Kidney glomerular epithelial cell (primary cell): ENCODE data around the gene SPATC1L.
"Not testable (repeated sequence)": the region's sequence is repeated elsewhere in the genome, so short reads cannot be mapped to it uniquely, and the experiment has no call there.

Experiments used
- DNase-seq: peaks from one replicate; lab custom pipeline; 2025; lab: John Stamatoyannopoulos, UW

SPATC1L gene

DNA sequence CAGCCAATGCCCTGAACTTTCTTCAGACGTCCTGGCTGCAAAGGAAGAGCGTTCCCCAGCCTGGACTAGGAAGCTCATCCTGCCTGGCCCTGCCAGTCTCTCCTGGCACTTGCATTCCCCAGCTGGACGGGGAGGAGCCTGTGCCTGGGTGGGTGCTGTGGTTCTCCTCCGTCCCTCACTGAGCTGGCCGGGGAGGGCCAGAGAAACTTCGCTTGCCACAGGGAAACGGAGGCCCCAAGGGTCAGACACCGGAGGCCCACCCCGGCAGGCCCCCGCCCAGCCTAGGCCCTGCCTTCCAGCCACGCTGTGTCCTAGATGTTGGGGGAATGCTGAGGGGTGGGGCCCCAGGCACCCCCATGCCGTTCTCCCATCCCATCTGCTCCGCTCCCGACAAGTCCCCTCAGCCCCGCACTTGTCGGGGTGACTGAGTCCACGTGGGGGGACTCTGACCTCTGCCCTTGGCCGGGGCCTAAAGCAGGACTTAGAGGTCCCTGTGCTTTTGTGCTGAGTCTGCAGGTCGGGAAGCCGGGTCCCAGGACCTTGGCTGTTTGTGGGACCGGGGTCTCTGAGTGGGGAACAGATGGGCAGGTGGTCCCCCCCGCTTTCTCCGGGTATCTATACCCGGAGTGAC, 33.7 kb downstream of the SPATC1L start:
- DNase-seq, result no peak

DNA sequence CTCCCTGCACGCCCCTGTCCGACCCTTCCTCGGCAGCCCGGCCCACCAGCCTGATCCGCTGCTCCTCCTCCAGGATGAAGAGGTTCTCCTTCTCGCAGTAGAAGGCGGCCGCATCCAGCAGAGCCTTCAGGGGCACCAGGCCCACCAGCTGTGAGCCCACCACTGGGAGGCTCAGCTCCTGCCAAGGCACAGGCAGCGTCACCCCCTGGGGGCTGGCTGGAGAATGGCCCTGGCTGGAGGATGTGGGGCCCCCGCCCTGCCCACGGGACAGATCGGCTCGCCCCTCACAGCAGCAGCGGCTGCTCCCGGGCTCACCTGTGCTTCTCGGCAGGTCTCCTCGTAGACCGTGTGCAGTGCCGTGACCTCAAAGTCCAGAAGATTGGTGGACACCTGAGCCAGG, 34.2 kb downstream of the SPATC1L start:
- no peak for DNase-seq

DNA sequence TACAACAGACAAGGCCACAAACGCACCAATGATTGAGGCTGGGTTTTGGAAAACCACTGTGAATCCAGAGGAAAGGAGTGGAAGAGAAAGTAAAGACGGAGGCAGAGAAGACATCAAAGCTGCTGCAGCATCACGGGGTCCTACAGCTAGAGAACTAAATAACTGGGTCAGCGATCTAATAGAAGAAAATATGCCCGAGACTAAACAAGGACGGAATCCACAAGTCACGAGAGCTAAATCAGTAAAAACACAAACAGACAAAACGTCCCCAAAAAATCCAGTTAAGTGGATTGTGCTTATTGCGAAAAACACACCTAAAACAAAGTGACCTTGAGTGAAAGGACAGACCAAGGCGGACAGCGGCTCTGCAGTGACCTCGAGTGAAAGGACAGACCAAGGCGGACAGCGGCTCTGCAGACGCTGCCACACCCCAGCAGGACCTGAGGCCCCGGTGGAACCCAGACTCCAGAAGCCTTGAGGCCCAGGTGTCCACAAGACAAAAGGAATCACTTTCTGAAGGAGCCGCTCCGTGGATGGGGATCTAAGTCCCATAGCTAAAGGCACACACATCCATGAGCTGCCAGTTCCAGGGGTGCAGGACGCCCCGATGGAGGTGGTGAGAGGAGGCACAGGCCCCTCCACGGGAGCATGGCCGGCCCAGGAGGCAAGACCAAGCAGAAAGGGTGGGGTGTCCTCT, 34.9 kb downstream of the SPATC1L start:
- no peak for DNase-seq

DNA sequence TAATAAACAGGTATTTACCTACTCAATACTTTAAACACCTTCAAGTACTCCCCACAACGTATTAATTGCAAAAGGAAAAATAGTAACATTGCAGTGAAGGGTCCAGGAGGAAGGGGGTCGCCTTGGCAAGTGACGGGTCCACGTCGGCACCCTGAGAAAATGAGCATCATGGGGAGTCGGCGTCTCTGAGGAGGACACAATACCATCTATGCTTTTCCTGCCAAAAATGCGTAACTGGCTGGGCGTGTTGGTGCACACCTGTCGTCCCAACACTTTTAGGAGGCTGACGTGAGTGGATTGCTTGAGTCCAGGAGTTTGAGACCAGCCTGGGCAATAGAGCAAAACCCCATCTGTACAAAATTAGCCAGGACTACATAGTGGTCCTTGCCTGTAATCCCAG, 36.2 kb downstream of the SPATC1L start:
- DNase-seq, result no peak

DNA sequence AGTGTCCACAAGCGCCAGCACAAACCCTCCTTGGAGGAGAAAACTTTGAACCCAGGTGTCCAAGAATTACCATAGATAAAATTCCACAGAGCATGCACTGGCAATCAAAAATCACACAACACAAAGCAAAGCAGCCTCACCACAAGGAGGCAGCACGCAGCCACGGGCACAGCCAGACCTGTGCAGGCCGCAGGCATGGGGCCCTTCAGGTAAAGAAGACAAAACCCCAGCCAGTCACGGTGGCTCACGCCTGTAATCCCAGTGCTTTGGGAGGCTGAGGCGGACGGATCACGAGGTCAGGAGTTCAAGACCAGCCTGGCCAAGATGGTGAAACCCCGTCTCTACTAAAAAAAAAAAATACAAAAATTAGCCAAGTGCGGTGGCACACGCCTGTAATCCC, 36.8 kb downstream of the SPATC1L start:
- DNase-seq, result not testable (repeated sequence)

DNA sequence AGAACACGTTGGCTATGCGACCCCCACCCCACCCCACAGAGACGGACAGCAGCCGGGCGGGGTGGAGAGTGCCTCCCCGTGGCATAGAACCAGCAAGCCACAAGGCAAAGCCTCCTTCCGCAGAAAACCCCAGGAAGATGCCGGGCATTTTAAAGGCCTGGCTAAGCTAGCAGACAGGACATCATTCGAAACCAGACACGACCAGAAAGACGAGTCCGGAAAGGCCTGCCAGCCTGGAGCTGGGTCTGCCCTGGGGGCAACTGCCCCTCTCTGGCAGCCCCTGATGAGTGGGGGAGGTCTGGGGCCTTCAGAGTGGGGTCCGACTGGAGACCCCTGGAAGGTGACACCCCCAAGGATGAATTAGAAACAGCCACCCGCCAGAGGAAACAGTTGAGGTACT, 37.4 kb downstream of the SPATC1L start:
- no peak for DNase-seq

DNA sequence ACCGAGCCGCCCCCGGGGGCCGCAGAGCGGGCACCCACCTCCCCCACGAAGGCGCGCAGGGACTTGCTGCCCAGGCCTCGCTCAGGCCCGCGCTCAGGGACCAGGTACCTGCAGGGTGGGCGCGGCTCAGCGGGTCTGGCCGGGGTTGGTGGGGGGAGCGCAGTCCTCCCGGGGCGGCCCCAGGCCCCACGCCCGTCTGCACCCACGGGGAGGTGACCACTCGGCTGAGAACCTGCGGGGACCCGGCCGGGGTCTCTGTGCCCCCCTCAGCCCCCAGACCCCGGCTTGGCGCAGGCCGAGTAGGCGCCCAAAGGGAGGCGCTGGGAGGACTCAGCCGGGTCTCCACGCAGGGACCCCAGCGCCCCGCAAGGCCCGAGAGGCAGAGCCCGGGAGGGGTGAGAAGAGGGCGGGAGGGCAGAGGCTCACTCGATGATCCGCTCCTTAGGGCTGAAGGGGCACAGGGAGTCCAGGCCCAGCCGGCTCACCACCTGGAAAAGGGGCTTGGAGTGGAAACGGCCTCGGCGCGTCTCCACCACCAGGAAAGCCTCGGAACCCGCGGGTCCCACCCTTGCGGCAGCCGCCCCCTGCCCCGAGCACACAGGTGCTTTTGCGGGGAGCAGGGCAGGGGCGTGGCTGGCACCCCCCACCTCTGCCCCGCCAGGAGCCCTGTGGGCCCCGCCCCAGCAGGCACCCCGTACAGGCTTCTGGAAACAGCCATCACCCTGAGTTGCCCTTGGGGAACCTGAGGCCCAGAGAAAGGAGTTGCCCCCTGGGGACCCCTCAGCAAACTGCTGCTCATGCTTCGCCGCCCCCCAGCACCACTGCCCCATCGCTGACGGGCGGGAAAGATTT, 38.2 kb downstream of the SPATC1L start:
- no peak for DNase-seq

DNA sequence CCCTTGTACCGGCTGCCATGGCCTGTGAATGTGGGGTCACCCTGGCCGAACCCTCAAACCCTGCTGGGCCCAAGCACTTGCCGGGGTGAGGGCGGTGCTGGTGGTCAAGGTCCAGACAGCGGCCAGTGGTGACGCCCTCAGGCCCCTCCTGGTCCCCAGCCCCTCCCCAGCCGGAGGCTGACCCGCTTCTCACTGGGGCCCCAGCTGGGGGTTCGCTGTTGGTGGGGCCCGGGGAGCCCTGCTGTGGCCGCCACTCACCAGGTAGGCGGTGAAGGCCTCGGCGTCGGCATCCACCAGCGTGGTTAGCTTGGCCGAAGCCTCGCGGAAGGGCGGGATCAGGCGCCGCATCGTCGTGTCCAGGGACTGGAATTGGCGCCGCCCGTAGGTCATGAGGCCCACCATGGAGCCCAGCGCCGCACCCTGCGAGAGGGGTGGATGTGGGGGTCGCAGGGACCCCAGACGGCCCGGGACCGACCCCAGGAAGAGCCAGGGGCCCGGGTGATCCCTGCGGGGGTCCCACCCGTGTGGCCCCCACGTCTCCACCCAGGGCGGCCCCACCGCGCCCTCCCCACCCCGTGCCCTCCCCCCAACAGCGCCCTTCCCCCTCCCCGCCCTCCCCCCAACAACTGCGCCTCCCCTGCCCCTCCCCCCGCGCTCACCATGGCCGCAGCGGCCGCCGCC, 39.0 kb downstream of the SPATC1L start:
- no peak for DNase-seq

DNA sequence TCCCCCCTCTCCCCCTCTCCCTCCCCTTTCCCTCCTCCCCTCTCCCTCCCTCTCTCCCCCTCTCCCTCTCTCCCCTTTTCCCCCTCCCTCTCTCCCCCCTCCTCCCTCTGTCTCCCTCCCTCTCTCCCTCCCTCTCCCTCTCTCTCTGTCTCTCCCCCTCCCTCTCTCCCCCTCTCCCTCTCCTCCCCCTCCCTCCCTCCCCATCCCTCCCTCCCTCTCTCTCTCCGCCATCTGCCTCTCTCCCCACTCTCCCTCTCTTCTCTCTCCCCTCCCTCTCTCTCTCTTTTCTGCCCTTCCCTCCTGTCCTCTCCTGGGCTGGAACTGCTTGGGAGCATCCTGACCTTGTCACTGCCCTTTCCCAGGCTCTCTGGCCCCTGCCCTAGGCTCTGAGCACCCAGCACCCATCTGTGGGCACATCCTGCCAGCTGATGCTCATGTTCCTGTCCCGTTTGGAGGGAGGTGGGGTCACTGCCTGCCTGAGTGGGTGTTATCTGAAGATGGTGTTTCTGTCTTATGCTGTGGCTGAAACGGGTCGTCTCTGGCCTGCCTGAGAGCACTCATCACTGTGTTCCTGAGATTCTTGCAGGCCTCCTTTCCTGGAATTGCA, 39.7 kb downstream of the SPATC1L start:
- DNase-seq, result no peak

DNA sequence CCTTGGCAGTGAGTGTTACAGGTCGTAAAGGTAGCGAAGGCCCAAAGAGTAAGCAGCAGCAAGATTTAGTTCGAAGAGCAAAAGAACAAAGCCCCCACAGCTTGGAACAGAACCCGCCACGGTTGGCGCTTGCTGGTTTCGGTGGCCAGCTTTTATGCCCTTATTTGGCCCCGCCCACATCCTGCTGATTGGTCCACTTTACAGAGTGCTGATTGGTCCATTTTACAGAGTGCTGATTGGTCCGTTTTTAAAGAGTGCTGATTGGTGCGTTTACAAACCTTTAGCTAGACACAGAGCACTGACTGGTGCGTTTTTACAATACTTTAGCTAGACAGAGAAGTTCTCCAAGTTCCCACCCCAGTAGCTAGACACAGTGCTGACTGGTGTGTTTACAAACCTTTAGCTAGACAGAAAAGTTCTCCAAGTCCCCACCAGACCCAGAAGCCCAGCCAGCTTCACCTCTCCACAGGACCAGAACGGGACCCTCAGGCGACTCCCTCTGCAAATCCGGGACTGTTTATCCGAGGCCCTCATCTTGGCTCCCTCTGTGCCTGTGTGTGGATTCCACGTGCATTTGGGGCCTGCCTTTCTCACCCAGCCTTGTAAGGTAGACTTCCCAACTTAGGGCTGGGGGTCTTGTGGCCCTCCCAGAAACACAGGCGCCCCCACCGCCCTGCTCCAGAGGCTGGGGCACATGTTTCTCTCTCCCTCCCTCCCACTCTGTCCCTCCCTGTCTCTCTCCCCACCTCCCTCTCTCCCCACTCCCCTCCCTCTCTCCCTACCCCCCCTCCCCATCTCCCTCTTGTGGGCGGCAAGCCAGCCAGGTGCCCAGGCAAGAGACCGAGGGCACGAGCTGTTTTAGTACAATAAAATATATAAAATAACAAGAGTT, 41.4 kb downstream of the SPATC1L start:
- no peak for DNase-seq

DNA sequence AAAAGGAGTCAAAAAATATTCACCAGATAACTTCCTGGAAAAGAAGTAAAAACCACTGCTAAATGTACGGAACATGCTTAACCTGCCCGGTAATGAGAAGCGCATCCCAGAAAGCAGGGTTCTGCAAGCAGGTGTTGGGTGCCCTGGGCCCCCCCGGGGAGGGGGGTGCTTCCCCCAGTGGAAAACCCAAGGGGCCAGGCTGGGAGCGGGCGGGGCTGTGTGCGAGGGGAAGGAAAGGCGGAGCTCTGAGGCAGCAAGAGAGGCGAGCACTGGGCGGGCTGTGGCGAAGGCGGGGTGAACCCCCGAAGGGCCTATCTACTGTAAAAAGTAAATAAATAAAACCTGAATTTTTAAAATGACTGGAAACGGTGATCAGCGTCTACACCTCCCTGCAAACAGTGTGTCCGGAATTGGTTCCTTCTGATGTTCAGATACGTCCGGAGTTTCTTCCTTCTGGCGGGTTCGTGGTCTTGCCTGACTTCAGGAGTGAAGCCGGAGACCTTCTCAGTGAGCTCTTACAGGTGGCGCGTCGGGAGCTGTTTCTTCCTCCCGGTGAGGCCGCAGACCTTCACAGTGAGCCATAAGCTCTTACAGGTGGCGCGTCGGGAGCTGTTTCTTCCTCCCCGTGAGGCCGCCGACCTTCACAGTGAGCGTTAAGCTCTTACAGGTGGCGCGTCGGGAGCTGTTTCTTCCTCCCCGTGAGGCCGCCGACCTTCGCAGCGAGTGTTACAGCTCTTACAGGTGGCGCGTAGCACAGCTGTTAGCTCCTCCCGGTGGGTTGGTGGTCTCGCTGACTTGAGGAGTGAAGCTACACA, 42.3 kb downstream of the SPATC1L start:
- DNase-seq, result no peak

DNA sequence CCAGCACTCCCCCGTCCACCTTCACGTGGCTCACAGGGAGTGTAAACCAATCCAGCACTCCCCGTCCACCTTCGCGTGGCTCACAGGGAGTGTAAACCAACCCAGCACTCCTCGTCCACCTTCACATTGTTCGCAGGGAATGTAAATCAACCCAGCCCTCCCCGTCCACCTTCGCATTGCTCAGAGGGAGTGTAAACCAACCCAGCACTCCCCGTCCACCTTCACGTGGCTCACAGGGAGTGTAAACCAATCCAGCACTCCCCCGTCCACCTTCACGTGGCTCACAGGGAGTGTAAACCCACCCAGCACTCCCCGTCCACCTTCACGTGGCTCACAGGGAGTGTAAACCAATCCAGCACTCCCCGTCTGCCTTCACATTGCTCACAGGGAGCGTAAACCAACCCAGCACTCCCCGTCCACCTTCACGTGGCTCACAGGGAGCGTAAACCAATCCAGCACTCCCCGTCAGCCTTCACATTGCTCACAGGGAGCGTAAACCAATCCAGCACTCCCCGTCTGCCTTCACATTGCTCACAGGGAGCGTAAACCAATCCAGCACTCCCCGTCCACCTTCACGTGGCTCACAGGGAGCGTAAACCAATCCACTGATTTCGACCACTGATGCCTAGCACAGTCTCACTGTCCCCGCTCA, 43.8 kb downstream of the SPATC1L start:
- DNase-seq, result not testable (repeated sequence)

DNA sequence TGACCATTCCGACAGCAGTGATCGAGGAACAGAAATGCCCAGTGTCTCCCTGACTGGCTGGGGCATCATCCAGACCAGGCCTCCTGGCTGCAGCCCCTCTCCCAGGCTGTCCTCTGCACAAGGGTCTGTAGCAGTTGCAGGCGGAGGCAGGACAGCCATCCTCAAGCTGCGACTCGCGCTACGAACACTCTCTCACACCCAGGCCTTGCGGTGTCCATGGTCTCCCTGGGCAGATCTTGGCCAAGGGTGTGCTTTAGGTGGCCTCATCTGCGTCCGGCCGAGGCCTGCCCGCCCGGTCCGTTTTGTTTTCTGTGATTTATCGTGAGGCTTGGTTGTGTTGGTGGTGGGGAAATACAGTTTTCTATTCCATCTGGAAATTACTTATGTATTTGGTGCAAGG, 44.6 kb downstream of the SPATC1L start:
- DNase-seq, result no peak

DNA sequence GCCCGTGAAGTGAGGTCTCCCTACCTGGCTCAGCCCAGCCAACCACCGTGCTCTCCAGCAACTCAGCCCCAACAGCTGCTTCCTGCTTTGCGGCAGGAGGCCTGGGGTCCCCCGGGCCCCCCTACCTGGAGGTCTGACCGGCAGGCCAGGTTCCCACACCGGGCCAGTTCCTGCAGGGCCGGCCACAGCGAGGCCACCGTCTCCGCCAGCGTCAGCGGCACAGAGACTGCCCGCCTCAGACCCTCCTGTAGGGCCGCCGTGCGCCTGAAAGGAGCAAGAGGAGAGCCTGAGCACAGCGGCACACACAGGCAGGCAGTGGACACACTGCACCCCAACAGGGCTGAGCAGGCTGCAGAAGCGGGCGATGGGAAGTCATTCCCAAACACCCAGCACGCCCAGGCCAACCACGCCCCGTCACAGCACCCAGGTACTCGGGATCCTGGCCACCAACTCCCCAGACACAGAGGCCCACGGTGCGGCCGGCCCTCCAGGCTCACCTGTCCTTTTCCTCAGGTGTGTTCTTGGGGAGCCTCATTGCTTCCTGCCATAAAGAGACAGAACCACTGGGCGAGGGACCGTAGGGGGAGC, 45.8 kb downstream of the SPATC1L start:
- no peak for DNase-seq

DNA sequence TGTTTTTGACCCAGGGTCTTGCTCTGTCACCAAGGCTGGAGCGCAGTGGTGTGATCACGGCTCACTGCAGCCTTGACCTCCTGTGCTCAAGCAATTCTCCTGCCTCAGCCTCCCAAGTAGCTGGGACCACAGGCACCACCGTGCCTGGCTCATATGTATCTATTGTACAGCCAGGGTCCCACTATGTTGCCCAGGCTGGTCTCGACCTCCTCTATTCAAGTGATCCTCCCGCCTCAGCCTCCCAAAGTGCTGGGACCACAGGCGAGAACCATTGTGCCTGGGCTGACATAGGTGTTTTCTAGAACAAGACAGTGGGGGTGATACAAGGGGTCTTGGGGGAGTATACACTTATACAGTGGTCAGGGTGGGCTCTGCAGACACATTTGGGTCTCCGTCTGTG, 46.4 kb downstream of the SPATC1L start:
- DNase-seq, result no peak

DNA sequence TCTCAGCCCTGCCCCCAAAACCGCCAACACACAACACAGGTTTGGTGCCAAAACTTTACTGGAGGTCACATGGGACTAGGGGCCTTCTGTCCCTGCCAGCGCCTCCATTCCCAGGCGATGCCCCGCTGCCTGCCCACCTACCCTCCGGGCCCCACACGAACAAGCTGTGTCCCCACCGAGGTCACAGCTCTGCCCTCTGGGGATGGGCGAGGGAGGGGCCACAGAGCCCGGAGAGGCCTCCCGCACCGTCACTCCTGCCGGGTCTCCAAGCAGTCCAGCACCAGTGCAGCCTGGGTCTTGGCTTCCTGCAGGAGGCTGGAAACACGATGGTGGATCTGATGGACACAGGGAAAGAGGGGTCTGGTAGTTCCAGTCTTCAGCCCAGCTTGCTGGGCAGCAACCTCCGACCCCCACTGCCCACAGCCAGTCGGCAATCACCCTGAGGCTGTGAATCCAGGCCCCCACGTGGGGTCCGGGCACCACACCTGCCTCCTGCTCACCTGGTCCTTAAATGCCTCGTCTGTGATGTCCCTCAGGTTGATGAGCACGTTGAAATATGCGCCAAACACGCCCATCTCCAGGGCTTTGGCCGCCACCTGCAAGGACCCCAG, 47.4 kb downstream of the SPATC1L start:
- DNase-seq, result no peak

DNA sequence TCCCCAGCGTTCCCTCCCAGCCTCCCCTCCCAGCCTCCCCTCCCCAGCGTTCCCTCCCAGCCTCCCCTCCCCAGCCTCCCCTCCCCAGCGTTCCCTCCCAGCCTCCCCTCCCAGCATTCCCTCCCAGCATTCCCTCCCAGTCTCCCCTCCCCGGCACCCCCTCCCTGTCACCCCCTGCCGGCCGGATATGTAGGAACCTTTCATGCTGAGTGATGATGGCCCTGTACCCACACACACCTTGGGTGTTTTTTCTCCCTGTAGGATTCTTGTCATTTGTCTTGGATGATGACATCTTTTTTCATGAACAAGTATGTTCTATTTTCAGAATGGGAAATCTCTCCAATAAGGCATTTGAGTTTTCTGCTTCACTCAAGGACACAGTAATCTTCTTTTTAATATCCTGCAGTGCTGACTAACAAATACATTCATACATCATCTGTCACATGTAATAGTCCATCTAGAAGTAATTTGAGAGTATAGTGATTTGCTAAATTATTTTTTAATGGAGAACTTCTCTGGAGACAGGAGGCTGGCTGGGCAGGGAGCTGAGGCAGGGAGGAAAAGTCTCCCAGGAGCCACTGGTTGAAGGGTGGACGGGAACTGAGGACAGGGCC, 48.4 kb downstream of the SPATC1L start:
- DNase-seq, result no peak
